D721Med (cell line): ENCODE measurements around the gene SKP1.

ENCODE experiments used
- DNase-seq: peaks from one replicate; pipeline ENCODE4 v3.0.0; 2011; ENCODE audit warnings: low spot score; ENCODE audit not compliant: insufficient read length
- FAIRE-seq: peaks from 2 replicates; lab custom pipeline; 2011; peaks lifted over from hg19 to GRCh38; lab: Jason Lieb, UNC
- CTCF ChIP-seq: IDR thresholded peaks from 2 replicates; pipeline ENCODE4 v1.5.1; 2012; ENCODE audit warnings: mild to moderate bottlenecking, control low read depth; ENCODE audit not compliant: insufficient read depth; ENCODE audit errors: missing control alignments

Gene SKP1

GRCh38 chr5:134130239-134130945 is 46.4 kb downstream of the SKP1 start:
- no peak for FAIRE-seq
- no peak for TF ChIP-seq CTCF
- DNase-seq: no peak

GRCh38 chr5:134129411-134130238 is 47.1 kb downstream of the SKP1 start:
- FAIRE-seq: no peak
- DNase-seq: no peak
- TF ChIP-seq CTCF: no peak

- TF ChIP-seq CTCF: no peak
- DNase-seq: no peak
- FAIRE-seq: no peak
These were observed 48.1 kb downstream of the SKP1 start for GRCh38 chr5:134128648-134128995.

- FAIRE-seq: no peak
- no peak for DNase-seq
- TF ChIP-seq CTCF: no peak
These were observed 48.6 kb downstream of the SKP1 start for GRCh38 chr5:134127988-134128647.

- no peak for TF ChIP-seq CTCF
- no peak for FAIRE-seq
- DNase-seq: no peak
These were observed 49.3 kb downstream of the SKP1 start for GRCh38 chr5:134127376-134127861.

- FAIRE-seq: no peak
- TF ChIP-seq CTCF: no peak
- DNase-seq: no peak
These were observed 51.4 kb downstream of the SKP1 start for GRCh38 chr5:134125039-134126015.
